ENCODE data around the gene MILR1. TPM values are rescaled to one million over a fixed set of nuclear protein-coding genes. Genes with fewer than 3 reads are reported as not detected.

MILR1 gene
- total RNA-seq, 2 donors from 2014 or later = 10.0 to 28.8 TPM

- Histone ChIP-seq H3K27me3 (replicated peaks; ENCODE audit: insufficient read depth) (no peaks in the 10 kb centered on the region), H3K36me3 (peaks cover 56% of the 10 kb centered on the region), H3K4me1 (ENCODE audit: control insufficient read depth in 1 of 2, low read depth in 2 of 2) (peaks cover 44 to 77% of the 10 kb centered on the region in 2 donors), H3K27ac (no peak overlapping the region), H3K4me3 (no peak overlapping the region), H3K9me3 (no peaks in the 10 kb centered on the region)
- DNase-seq (ENCODE audit: low spot score) (no peak), ATAC-seq (ENCODE audit: insufficient number of reproducible peaks, low FRiP score, low read depth) (no peak)
- TF ChIP-seq CTCF (IDR thresholded peaks at IDR 0.05) = no peak
These were observed 51.0 kb downstream of the MILR1 start for GRCh38 chr17:64499805-64500486.

DNA sequence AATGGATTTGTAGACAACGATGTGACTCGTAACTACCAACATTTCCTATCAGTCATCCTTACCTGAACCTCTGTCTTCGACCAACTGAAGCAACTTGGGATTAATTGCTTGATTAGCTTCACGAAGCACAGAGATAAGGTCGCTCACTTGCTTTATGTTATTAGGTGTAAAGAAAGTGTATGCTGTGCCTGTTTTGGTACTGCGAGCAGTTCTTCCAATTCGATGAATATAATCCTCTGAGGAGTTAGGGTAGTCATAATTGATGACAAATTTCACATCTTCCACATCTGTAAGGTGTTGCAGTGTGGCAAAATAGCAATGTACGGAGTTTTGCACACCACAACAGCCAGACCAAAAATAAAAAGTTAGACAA is 51.6 kb downstream of the MILR1 start:
- H3K27me3 ChIP-seq (replicated peaks; ENCODE audit: insufficient read depth) = no peaks in the 10 kb centered on the region
- peaks cover 56% of the 10 kb centered on the region for H3K36me3 ChIP-seq
- no peak for ATAC-seq (ENCODE audit: insufficient number of reproducible peaks, low FRiP score, low read depth)
- DNase-seq (ENCODE audit: low spot score) = no peak
- H3K4me1 ChIP-seq (ENCODE audit: control insufficient read depth in 1 of 2, low read depth in 2 of 2) = peaks cover 40 to 72% of the 10 kb centered on the region in 2 donors
- H3K9me3 ChIP-seq = no peaks in the 10 kb centered on the region
- TF ChIP-seq CTCF (IDR thresholded peaks at IDR 0.05) = no peak
- no peak overlapping the region for H3K4me3 ChIP-seq
- no peak overlapping the region for H3K27ac ChIP-seq

DNA sequence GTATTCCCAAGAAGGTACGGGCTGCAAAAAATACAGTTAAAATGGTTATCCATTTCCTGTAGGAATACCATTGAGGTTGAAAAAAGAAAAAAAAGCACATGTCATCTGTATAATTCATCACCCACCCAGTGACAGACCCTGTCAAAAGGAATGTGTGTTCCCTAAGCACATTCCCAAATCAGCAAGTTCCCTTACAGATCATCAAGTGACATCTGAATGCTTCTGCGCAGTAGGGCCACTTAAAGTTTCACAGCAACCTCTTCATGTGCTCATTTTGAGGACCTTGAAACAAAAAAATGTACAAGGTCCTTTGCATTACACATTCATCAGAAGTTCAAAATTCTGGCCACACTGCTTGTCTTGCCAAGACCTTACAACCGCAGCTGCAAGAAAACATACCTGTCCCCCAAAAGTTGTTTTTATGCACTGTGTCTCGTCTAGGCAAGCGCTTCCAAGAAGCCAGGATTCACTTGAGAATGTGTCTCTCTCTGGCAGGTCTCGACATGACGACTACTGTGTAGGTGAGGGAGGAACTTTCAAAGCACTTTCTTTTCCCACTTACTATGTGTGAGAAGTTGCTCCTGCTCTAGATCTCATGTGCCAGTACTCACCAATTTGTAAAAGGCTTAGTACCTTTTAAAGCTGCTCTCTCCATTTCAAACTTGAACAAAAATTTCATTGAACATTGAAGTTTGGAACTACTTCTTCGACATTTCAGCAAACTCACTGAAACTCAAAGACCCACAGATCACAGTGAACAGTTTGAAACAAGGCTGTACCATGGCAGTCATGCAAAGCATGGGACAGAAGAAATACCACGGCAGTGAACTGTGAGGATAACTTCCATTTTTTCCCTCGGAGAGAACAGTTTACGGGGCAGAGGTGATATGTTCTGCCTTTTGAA is 52.2 kb downstream of the MILR1 start:
- DNase-seq (ENCODE audit: low spot score) (no peak), ATAC-seq (ENCODE audit: insufficient number of reproducible peaks, low FRiP score, low read depth) (no peak)
- no peak overlapping the region for H3K4me3 ChIP-seq
- no peaks in the 10 kb centered on the region for H3K27me3 ChIP-seq (replicated peaks; ENCODE audit: insufficient read depth)
- peaks cover 56% of the 10 kb centered on the region for H3K36me3 ChIP-seq
- peaks cover 34 to 65% of the 10 kb centered on the region in 2 donors for H3K4me1 ChIP-seq (ENCODE audit: control insufficient read depth in 1 of 2, low read depth in 2 of 2)
- TF ChIP-seq CTCF (IDR thresholded peaks at IDR 0.05) = no peak
- no peaks in the 10 kb centered on the region for H3K9me3 ChIP-seq
- no peak overlapping the region for H3K27ac ChIP-seq

GRCh38 chr17:64502021-64502420 is 53.1 kb downstream of the MILR1 start:
- Histone ChIP-seq H3K27me3 (replicated peaks; ENCODE audit: insufficient read depth) (no peaks in the 10 kb centered on the region), H3K36me3 (peaks cover 56% of the 10 kb centered on the region), H3K4me1 (ENCODE audit: control insufficient read depth in 1 of 2, low read depth in 2 of 2) (peaks cover 34 to 62% of the 10 kb centered on the region in 2 donors), H3K9me3 (no peaks in the 10 kb centered on the region), H3K4me3 (no peak overlapping the region), H3K27ac (no peak overlapping the region)
- TF ChIP-seq CTCF (IDR thresholded peaks at IDR 0.05) = no peak
- no peak for DNase-seq (ENCODE audit: low spot score)
- no peak for ATAC-seq (ENCODE audit: insufficient number of reproducible peaks, low FRiP score, low read depth)

DNA sequence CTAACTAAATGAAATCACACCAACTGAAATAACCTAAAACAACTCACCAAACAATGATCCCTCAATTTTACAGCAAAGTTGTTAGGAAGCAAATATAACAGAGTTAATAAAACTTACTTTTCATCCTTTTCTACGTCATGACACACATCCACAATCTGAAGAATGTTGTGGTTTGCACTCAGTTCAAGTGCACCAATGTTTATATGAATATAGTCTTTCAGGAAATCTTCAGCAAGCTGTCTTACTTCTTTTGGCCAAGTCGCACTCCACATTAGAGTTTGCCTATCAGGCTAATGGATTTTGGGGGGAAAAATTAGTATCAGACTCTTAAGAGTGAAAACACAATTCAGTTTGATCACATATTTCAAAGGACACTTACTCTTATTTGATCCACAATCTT is 53.9 kb downstream of the MILR1 start:
- Histone ChIP-seq H3K27me3 (replicated peaks; ENCODE audit: insufficient read depth) (no peaks in the 10 kb centered on the region), H3K4me3 (no peak overlapping the region), H3K27ac (no peak overlapping the region), H3K9me3 (no peaks in the 10 kb centered on the region), H3K36me3 (peaks cover 56% of the 10 kb centered on the region), H3K4me1 (ENCODE audit: control insufficient read depth in 1 of 2, low read depth in 2 of 2) (peaks cover 31 to 58% of the 10 kb centered on the region in 2 donors)
- ATAC-seq (ENCODE audit: insufficient number of reproducible peaks, low FRiP score, low read depth) = no peak
- DNase-seq (ENCODE audit: low spot score) = no peak
- no peak for TF ChIP-seq CTCF (IDR thresholded peaks at IDR 0.05)

Data from thoracic aorta (tissue), 2 donors.